ENCODE measurements around the gene MGAT2. TPM values are rescaled to one million over a fixed set of nuclear protein-coding genes. Genes with fewer than 3 reads are reported as not detected.

MGAT2 gene
- total and polyA plus RNA-seq, 10 donors = 20.5 to 43.5 (median 36.9) TPM

DNA sequence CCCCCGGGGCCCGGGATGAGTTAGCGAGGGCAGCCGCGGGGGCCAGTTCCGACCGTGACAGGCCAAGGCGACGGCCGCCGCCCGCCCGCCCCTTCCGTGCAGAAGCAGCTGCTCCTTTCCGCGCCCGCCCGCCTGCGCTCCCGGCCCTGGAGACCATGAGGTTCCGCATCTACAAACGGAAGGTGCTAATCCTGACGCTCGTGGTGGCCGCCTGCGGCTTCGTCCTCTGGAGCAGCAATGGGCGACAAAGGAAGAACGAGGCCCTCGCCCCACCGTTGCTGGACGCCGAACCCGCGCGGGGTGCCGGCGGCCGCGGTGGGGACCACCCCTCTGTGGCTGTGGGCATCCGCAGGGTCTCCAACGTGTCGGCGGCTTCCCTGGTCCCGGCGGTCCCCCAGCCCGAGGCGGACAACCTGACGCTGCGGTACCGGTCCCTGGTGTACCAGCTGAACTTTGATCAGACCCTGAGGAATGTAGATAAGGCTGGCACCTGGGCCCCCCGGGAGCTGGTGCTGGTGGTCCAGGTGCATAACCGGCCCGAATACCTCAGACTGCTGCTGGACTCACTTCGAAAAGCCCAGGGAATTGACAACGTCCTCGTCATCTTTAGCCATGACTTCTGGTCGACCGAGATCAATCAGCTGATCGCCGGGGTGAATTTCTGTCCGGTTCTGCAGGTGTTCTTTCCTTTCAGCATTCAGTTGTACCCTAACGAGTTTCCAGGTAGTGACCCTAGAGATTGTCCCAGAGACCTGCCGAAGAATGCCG is 699 bp downstream of the MGAT2 start:
- H3K27me3 ChIP-seq (replicated peaks in 1 of 7) = no peaks in the 10 kb centered on the region
- peaks cover 0 to 40% (median 15%) of the 10 kb centered on the region in 6 donors for H3K36me3 ChIP-seq
- WGBS, 5 donors = 2 to 20% (median 5%) methylated on average over 4 to 65 of the region's 65 CpGs
- peak overlapping the region; percentile 82 to 98 (median 88) for H3K4me3 ChIP-seq
- intact Hi-C loops (cut with DNase I; ENCODE audit: low total_unique reads) = loop anchor here (10.0 kb wide), 1 partner anchor 214 kb away; no protein-coding TSS in a partner anchor
- peaks cover 39 to 88% (median 73%) of the 10 kb centered on the region in 6 donors for H3K4me1 ChIP-seq
- TF ChIP-seq, protein P1, sequence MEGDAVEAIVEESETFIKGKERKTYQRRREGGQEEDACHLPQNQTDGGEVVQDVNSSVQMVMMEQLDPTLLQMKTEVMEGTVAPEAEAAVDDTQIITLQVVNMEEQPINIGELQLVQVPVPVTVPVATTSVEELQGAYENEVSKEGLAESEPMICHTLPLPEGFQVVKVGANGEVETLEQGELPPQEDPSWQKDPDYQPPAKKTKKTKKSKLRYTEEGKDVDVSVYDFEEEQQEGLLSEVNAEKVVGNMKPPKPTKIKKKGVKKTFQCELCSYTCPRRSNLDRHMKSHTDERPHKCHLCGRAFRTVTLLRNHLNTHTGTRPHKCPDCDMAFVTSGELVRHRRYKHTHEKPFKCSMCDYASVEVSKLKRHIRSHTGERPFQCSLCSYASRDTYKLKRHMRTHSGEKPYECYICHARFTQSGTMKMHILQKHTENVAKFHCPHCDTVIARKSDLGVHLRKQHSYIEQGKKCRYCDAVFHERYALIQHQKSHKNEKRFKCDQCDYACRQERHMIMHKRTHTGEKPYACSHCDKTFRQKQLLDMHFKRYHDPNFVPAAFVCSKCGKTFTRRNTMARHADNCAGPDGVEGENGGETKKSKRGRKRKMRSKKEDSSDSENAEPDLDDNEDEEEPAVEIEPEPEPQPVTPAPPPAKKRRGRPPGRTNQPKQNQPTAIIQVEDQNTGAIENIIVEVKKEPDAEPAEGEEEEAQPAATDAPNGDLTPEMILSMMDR (IDR thresholded peaks at IDR 0.05 in 8 of 11, conservative IDR thresholded peaks at IDR 0.05 in 3 of 11) = peak in 1 of 11 experiments; percentile 8
- TF ChIP-seq POLR2A (IDR thresholded peaks at IDR 0.05) = no peak
- H3K9me3 ChIP-seq = no peaks in the 10 kb centered on the region
- DNase-seq = peak; percentile 97
- peak overlapping the region; percentile 86 to 98 (median 97) for H3K27ac ChIP-seq

DNA sequence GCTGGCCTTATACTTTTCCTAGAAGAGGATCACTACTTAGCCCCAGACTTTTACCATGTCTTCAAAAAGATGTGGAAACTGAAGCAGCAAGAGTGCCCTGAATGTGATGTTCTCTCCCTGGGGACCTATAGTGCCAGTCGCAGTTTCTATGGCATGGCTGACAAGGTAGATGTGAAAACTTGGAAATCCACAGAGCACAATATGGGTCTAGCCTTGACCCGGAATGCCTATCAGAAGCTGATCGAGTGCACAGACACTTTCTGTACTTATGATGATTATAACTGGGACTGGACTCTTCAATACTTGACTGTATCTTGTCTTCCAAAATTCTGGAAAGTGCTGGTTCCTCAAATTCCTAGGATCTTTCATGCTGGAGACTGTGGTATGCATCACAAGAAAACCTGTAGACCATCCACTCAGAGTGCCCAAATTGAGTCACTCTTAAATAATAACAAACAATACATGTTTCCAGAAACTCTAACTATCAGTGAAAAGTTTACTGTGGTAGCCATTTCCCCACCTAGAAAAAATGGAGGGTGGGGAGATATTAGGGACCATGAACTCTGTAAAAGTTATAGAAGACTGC is 1.5 kb downstream of the MGAT2 start:
- intact Hi-C loops (cut with DNase I; ENCODE audit: low total_unique reads) = loop anchor here (10.0 kb wide), 1 partner anchor 213 kb away; no protein-coding TSS in a partner anchor
- no peak for DNase-seq
- peak overlapping the region in 5 of 8 donors; percentile 94 to 98 (median 97) for H3K27ac ChIP-seq
- TF ChIP-seq, protein P1 (IDR thresholded peaks at IDR 0.05 in 8 of 11, conservative IDR thresholded peaks at IDR 0.05 in 3 of 11) = no peak
- TF ChIP-seq POLR2A (IDR thresholded peaks at IDR 0.05) = no peak
- TF ChIP-seq POLR2AphosphoS5 (IDR thresholded peaks at IDR 0.05) = no peak
- no peaks in the 10 kb centered on the region for H3K9me3 ChIP-seq
- peak overlapping the region; percentile 82 to 98 (median 88) for H3K4me3 ChIP-seq
- H3K27me3 ChIP-seq (replicated peaks in 1 of 7) = no peaks in the 10 kb centered on the region
- WGBS, 5 donors = 51 to 63% (median 59%) methylated on average over 3 of the region's 3 CpGs
- peaks cover 39 to 83% (median 72%) of the 10 kb centered on the region in 6 donors for H3K4me1 ChIP-seq
- H3K36me3 ChIP-seq = peaks cover 0 to 40% (median 14%) of the 10 kb centered on the region in 6 donors

DNA sequence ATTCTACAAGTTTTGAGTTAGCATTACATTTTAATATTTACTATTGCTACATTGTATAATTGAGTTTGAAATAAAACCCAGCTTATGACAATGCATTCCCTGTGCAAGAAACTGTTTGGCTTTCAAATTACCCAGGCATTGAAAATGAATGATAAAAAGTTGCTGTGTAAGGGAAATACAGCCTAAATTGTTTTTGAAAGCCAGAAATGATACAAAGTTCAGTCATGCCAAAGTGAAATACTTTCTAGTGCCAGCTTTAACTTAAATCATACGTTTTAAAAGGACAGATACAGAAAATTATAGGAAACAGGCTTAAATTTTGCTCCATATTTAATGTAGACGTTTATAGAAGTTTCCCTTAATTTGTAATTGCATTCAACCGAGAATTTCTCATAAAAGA is 2.8 kb downstream of the MGAT2 start:
- Histone ChIP-seq H3K4me1 (peaks cover 39 to 78% (median 60%) of the 10 kb centered on the region in 6 donors), H3K27me3 (replicated peaks in 1 of 7) (no peaks in the 10 kb centered on the region), H3K27ac (peak overlapping the region in 5 of 8 donors; percentile 1 to 97 (median 41)), H3K36me3 (peaks cover 0 to 35% (median 5%) of the 10 kb centered on the region in 6 donors), H3K4me3 (peak overlapping the region in 2 of 8 donors; percentile 87 to 88), H3K9me3 (no peaks in the 10 kb centered on the region)
- intact Hi-C loops (cut with DNase I; ENCODE audit: low total_unique reads) = loop anchor here (10.0 kb wide), 1 partner anchor 211 kb away; no protein-coding TSS in a partner anchor
- TF ChIP-seq POLR2A (IDR thresholded peaks at IDR 0.05) (no peak), POLR2AphosphoS5 (IDR thresholded peaks at IDR 0.05) (no peak)
- TF ChIP-seq, protein P1 (IDR thresholded peaks at IDR 0.05 in 8 of 11, conservative IDR thresholded peaks at IDR 0.05 in 3 of 11) = no peak
- no peak for DNase-seq
- 45 to 70% (median 58%) methylated on average over 3 of the region's 3 CpGs for WGBS, 5 donors

Data from spleen (tissue), 11 donors.